OCI-LY1 (cell line): ENCODE measurements around the gene RERE.

Source experiments
- H2AFZ ChIP-seq: fragments of 200-600 bp; sonication (generic), shearing (Covaris generic); 2 replicates; pipeline ENCODE4 v1.6.0; 2014; ENCODE audit warnings: antibody characterized with exemption, mild to moderate bottlenecking, low read length
- H3F3A ChIP-seq: fragments of 200-600 bp; sonication (generic), shearing (Covaris generic); 2 replicates; pipeline ENCODE4 v1.6.0; 2014; ENCODE audit warnings: mild to moderate bottlenecking, antibody characterized with exemption, low read length, moderate library complexity; ENCODE audit not compliant: insufficient read depth
- H3K27ac ChIP-seq: fragments of 200-600 bp; sonication (generic); 2 replicates; pipeline ENCODE4 v1.5.1; 2014; ENCODE audit warnings: low read length, mixed run types, mild to moderate bottlenecking, low read depth; ENCODE audit not compliant: poor library complexity, severe bottlenecking
- H3K27me3 ChIP-seq: fragments of 200-600 bp; sonication (generic); 2 replicates; pipeline ENCODE4 v1.6.0; 2014; ENCODE audit warnings: antibody characterized with exemption, mild to moderate bottlenecking, low read length, moderate library complexity; ENCODE audit not compliant: insufficient read depth
- H3K36me3 ChIP-seq: fragments of 200-600 bp; sonication (generic); 2 replicates; pipeline ENCODE4 v1.6.1; 2014; ENCODE audit warnings: mild to moderate bottlenecking, antibody characterized with exemption, low read length, moderate library complexity, mixed read lengths; ENCODE audit not compliant: insufficient read depth
- H3K4me1 ChIP-seq: fragments of 200-600 bp; sonication (generic); 2 replicates; pipeline ENCODE4 v1.5.1; 2014; ENCODE audit warnings: mild to moderate bottlenecking, low read length, moderate library complexity; ENCODE audit not compliant: insufficient read depth, severe bottlenecking
- H3K4me2 ChIP-seq: fragments of 200-600 bp; sonication (generic), shearing (Covaris generic); 2 replicates; pipeline ENCODE4 v1.6.1; 2014; ENCODE audit warnings: low read length
- H3K4me3 ChIP-seq: fragments of 200-600 bp; sonication (generic); 2 replicates; pipeline ENCODE4 v1.5.1; 2014; ENCODE audit warnings: low read length, low read depth, mild to moderate bottlenecking, mixed read lengths; ENCODE audit not compliant: poor library complexity, severe bottlenecking
- H3K79me2 ChIP-seq: fragments of 200-600 bp; shearing (Covaris generic); 2 replicates; pipeline ENCODE4 v1.6.1; 2016; ENCODE audit warnings: mixed run types, low read length, mixed read lengths; ENCODE audit not compliant: insufficient read depth
- H3K9ac ChIP-seq: fragments of 200-600 bp; sonication (generic), shearing (Covaris generic); 2 replicates; pipeline ENCODE4 v1.6.1; 2014; ENCODE audit warnings: mild to moderate bottlenecking, low read length, mixed read lengths
- H3K9me2 ChIP-seq: fragments of 200-600 bp; sonication (generic), shearing (Covaris generic); 2 replicates; pipeline ENCODE4 v1.6.1; 2014; ENCODE audit warnings: low read depth, mild to moderate bottlenecking, low read length, mixed read lengths
- H3K9me3 ChIP-seq: fragments of 200-600 bp; shearing (Covaris generic); 2 replicates; pipeline ENCODE4 v1.6.1; 2014; ENCODE audit warnings: low read length, mixed read lengths
- H4K20me1 ChIP-seq: fragments of 200-600 bp; sonication (generic), shearing (Covaris generic); 2 replicates; pipeline ENCODE4 v1.6.0; 2016; ENCODE audit warnings: mild to moderate bottlenecking, low read length; ENCODE audit not compliant: insufficient read depth
- CTCF ChIP-seq: fragments of 200-600 bp; sonication (generic), shearing (Covaris generic); IDR thresholded peaks from 2 replicates; pipeline ENCODE4 v1.5.1; 2017; ENCODE audit warnings: mild to moderate bottlenecking, antibody characterized with exemption, low read length, moderate library complexity, mixed read lengths
- EZH2 ChIP-seq: fragments of 200-600 bp; sonication (generic), shearing (Covaris generic); IDR thresholded peaks from 2 replicates; pipeline ENCODE4 v1.8.0; 2017; ENCODE audit warnings: borderline replicate concordance, mixed run types, mild to moderate bottlenecking, antibody characterized with exemption, low read length, moderate library complexity, mixed read lengths

RERE gene

GRCh38 chr1:8751984-8752383 is 65.5 kb downstream of the RERE start:
- no peak overlapping the region for H3K4me3 ChIP-seq
- no peak overlapping the region for H3K4me2 ChIP-seq
- TF ChIP-seq CTCF (no peak), EZH2 (no peak)
- no peaks in the 10 kb centered on the region for H3K9me2 ChIP-seq
- no peaks in the 10 kb centered on the region for H3F3A ChIP-seq
- H3K79me2 ChIP-seq, result no peaks in the 10 kb centered on the region
- H3K4me1 ChIP-seq, result no peaks in the 10 kb centered on the region
- no peaks in the 10 kb centered on the region for H3K36me3 ChIP-seq
- no peaks in the 10 kb centered on the region for H3K27me3 ChIP-seq
- no peak overlapping the region for H3K9ac ChIP-seq
- no peaks in the 10 kb centered on the region; the same call in 1 of the 2 replicates for H4K20me1 ChIP-seq
- no peak overlapping the region for H3K27ac ChIP-seq
- no peaks in the 10 kb centered on the region for H3K9me3 ChIP-seq
- H2AFZ ChIP-seq, result no peak overlapping the region

GRCh38 chr1:8747879-8748825 is 69.3 kb downstream of the RERE start:
- H4K20me1 ChIP-seq, result no peaks in the 10 kb centered on the region
- no peaks in the 10 kb centered on the region for H3K36me3 ChIP-seq
- H3K4me3 ChIP-seq, result no peak overlapping the region
- H3K27ac ChIP-seq, result no peak overlapping the region
- H3K27me3 ChIP-seq, result no peaks in the 10 kb centered on the region
- TF ChIP-seq CTCF (no peak), EZH2 (no peak)
- no peak overlapping the region for H3K4me2 ChIP-seq
- H3K9ac ChIP-seq, result no peak overlapping the region
- no peaks in the 10 kb centered on the region for H3F3A ChIP-seq
- no peaks in the 10 kb centered on the region for H3K9me2 ChIP-seq
- no peaks in the 10 kb centered on the region for H3K79me2 ChIP-seq
- H2AFZ ChIP-seq, result no peak overlapping the region
- no peaks in the 10 kb centered on the region for H3K4me1 ChIP-seq
- no peaks in the 10 kb centered on the region for H3K9me3 ChIP-seq

DNA sequence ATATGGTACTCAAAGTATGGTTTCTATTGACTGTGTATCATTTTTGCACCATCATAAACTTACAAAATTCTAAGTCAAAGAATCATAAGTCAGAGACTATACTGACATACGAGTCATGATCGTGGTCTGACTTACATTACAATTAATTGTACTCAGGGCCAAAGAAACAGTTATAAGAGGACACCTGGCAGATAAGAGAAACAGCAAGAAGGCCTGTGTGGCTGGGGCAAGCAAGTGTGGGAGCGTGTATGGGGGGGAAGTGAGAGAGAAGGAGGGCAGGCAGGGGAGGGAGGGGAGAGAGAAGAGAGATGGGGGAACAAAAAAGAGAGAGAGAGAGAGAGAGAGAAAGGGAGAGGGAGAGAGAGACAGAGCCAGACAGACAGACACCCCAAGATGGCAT is 70.9 kb downstream of the RERE start:
- Histone ChIP-seq H3K9ac (no peak overlapping the region), H2AFZ (no peak overlapping the region), H3K36me3 (no peaks in the 10 kb centered on the region), H3K4me2 (no peak overlapping the region), H3K9me2 (no peaks in the 10 kb centered on the region), H3F3A (no peaks in the 10 kb centered on the region), H4K20me1 (no peaks in the 10 kb centered on the region), H3K27ac (no peak overlapping the region), H3K4me3 (no peak overlapping the region), H3K4me1 (peaks cover 5% of the 10 kb centered on the region), H3K27me3 (no peaks in the 10 kb centered on the region), H3K79me2 (no peaks in the 10 kb centered on the region), H3K9me3 (0 out of 2 replicates have a peak, but pooled peaks cover under 1% of the 10 kb centered on the region)
- TF ChIP-seq CTCF, result no peak
- no peak for TF ChIP-seq EZH2
